ENCODE results near the gene GRIN3A. TPM values are rescaled to one million over a fixed set of nuclear protein-coding genes. Genes with fewer than 3 reads are reported as not detected.

GRIN3A gene
- not detected in 2 replicates for total RNA-seq (ENCODE audit: low replicate concordance)

DNA sequence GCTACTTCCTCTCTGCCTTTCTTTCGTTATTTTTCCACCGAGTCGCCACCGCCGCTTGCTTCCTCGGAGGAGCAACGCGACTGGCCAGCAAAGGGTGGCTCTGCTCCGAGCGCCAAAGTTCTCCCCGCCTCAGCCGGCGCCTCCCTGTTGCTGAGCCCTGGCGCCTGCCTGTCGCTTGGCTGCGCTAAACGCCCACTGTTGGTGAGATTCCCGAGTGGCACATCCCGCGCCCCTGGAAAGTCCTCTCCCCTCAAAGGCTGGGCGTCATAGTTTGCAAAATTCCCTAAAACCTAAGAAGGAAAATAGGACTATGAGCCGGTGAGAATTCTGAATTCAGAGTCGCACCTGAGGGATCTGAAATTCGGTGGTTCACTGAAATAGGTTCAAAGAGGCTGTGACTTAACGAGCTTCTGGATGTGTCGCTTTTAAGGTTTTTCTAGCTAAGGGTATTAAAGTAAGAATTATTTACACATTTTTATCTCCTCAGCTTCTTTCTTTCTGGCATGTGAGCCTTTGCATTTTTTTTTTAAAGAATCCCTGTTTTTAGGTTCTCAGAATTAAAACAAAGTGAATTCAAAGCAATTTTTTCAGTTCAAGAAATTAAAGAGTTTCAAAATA lies at the start of gene GRIN3A:
TSS of gene GRIN3A (minus strand) at position 82 of the 618 bp plus-strand sequence. CDS start 668 bp downstream, outside the sequence.
- peak within 1 kb of the TSS; percentile 58 for H3K4me3 ChIP-seq
- no peaks in the 10 kb centered on the region for H3K79me2 ChIP-seq (ENCODE audit: low read depth)
- peaks cover 12% of the 10 kb centered on the region for H3K4me1 ChIP-seq
- peak; percentile 73 for TF ChIP-seq EZH2phosphoT487 (IDR thresholded peaks at IDR 0.05)
- peak; percentile 79 for TF ChIP-seq EZH2 (IDR thresholded peaks at IDR 0.05)
- peak; percentile 46 for TF ChIP-seq CTCF (IDR thresholded peaks at IDR 0.05)
- H3K9ac ChIP-seq: no peak within 1 kb of the TSS
- no peaks in the 10 kb centered on the region for H3K9me3 Mint-ChIP-seq
- peaks cover 19% of the 10 kb centered on the region for H3K4me1 Mint-ChIP-seq
- H4K20me1 ChIP-seq (ENCODE audit: low read depth): peaks cover 11% of the 10 kb centered on the region
- peak; percentile 61 for DNase-seq (ENCODE audit: low spot score)
- peak within 1 kb of the TSS; percentile 63 for H2AFZ ChIP-seq (replicated peaks)
- no peak within 1 kb of the TSS for H3K27ac Mint-ChIP-seq
- peak within 1 kb of the TSS; percentile 79 for H3K4me2 ChIP-seq
- H3K27me3 Mint-ChIP-seq (ENCODE audit: insufficient read depth, low read depth): peaks cover 37% of the 10 kb centered on the region
- no peaks in the 10 kb centered on the region for H3K36me3 Mint-ChIP-seq
- H3K9me3 ChIP-seq (ENCODE audit: low read depth): no peaks in the 10 kb centered on the region
- peak within 1 kb of the TSS; percentile 89 for H3K4me3 Mint-ChIP-seq
- H3K27ac ChIP-seq: no peak within 1 kb of the TSS
- H3F3A ChIP-seq (ENCODE audit: low read depth): peaks cover 8% of the 10 kb centered on the region
- H3K36me3 ChIP-seq: no peaks in the 10 kb centered on the region
- H3K27me3 ChIP-seq: peaks cover 92% of the 10 kb centered on the region

DNA sequence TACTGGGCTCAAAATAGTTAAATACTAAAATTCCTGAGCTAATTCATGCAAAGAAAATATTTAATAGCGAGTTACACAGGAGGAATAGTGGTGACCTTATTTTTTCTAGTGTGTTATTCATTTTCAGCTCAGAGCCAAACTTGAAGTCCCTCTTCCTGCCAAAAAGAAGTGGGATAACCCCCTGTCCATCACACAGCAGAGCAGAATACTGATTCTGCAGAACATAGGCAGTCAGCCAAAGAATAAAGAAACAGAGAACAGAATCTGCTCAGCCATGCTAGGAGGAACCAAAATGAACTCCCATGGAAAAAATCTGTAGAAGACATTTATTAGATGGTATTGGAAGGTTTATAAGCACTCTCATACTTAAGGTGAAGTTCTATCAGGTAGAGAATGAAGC lies 49.4 kb upstream of the GRIN3A start:
- Mint-ChIP-seq H3K27me3 (ENCODE audit: insufficient read depth, low read depth) (no peaks in the 10 kb centered on the region), H3K27ac (no peak overlapping the region)
- no peaks in the 10 kb centered on the region for H4K20me1 ChIP-seq (ENCODE audit: low read depth)

GRCh38 chr9:101778332-101778731 lies 39.9 kb upstream of the GRIN3A start:
- no peaks in the 10 kb centered on the region for H4K20me1 ChIP-seq (ENCODE audit: low read depth)
- no peaks in the 10 kb centered on the region for H3K9me3 ChIP-seq (ENCODE audit: low read depth)
- H3F3A ChIP-seq (ENCODE audit: low read depth): no peaks in the 10 kb centered on the region
- no peak for DNase-seq (ENCODE audit: low spot score)
- no peak overlapping the region for H3K4me3 ChIP-seq
- Mint-ChIP-seq H3K27ac (no peak overlapping the region), H3K36me3 (no peaks in the 10 kb centered on the region), H3K9me3 (no peaks in the 10 kb centered on the region), H3K4me1 (no peaks in the 10 kb centered on the region), H3K27me3 (ENCODE audit: insufficient read depth, low read depth) (no peaks in the 10 kb centered on the region), H3K4me3 (no peak overlapping the region)
- no peaks in the 10 kb centered on the region for H3K79me2 ChIP-seq (ENCODE audit: low read depth)
- no peaks in the 10 kb centered on the region for H3K4me1 ChIP-seq
- H3K4me2 ChIP-seq: no peak overlapping the region
- TF ChIP-seq EZH2phosphoT487 (IDR thresholded peaks at IDR 0.05) (no peak), CTCF (IDR thresholded peaks at IDR 0.05) (no peak), EZH2 (IDR thresholded peaks at IDR 0.05) (no peak)
- no peaks in the 10 kb centered on the region for H3K36me3 ChIP-seq
- no peaks in the 10 kb centered on the region for H3K27me3 ChIP-seq
- no peak overlapping the region for H3K27ac ChIP-seq
- no peak overlapping the region for H3K9ac ChIP-seq
- no peak overlapping the region for H2AFZ ChIP-seq (replicated peaks)

More for the DNA sequence above, 49.4 kb upstream of the GRIN3A start:
- peaks cover 3% of the 10 kb centered on the region for H3K9me3 Mint-ChIP-seq
- no peaks in the 10 kb centered on the region for H3K9me3 ChIP-seq (ENCODE audit: low read depth)
- H3K4me1 Mint-ChIP-seq: no peaks in the 10 kb centered on the region
- no peak overlapping the region for H3K27ac ChIP-seq
- no peak overlapping the region for H3K4me2 ChIP-seq
- peaks cover 9% of the 10 kb centered on the region for H3K27me3 ChIP-seq
- no peak overlapping the region for H3K9ac ChIP-seq
- H2AFZ ChIP-seq (replicated peaks): no peak overlapping the region
- no peaks in the 10 kb centered on the region for H3K4me1 ChIP-seq
- no peaks in the 10 kb centered on the region for H3K79me2 ChIP-seq (ENCODE audit: low read depth)
- DNase-seq (ENCODE audit: low spot score): no peak
- no peaks in the 10 kb centered on the region for H3F3A ChIP-seq (ENCODE audit: low read depth)
- no peak overlapping the region for H3K4me3 Mint-ChIP-seq
- no peaks in the 10 kb centered on the region for H3K36me3 ChIP-seq
- TF ChIP-seq CTCF (IDR thresholded peaks at IDR 0.05): no peak
- no peak for TF ChIP-seq EZH2 (IDR thresholded peaks at IDR 0.05)
- H3K4me3 ChIP-seq: no peak overlapping the region
- no peaks in the 10 kb centered on the region for H3K36me3 Mint-ChIP-seq
